ENCODE data around the gene GALNT18. TPM values are rescaled to one million over a fixed set of nuclear protein-coding genes. Genes with fewer than 3 reads are reported as not detected.

The GALNT18 gene
- total and polyA plus RNA-seq, 2 experiments from 2014 or later = 4.3 to 10.8 TPM

DNA sequence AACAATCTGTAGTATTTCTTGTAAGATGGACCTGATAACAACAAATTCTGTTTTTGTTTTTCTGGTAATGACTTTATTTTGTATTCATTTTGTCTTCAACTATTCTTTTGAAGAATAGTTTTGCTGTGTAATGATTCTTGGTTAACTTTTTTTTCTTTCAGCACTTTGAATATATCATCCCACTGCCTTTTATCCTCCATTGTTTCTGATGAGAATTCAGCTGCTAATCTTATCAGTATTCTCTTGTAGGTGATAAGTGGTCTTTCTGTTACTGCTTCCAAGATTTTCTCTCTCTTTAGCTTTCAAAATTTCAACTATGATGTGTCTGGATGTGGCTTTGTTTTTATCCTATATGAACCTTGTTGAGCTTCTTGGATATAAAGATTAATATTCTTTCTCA, 21.5 kb downstream of the GALNT18 start:
- Mint-ChIP-seq H3K27me3 (ENCODE audit: insufficient read depth, low read depth, poor library complexity) (no peaks in the 10 kb centered on the region), H3K36me3 (ENCODE audit: low read depth) (no peaks in the 10 kb centered on the region), H3K27ac (no peak overlapping the region), H3K9me3 (no peaks in the 10 kb centered on the region), H3K4me3 (no peak overlapping the region), H3K4me1 (no peaks in the 10 kb centered on the region)
- no peaks in the 10 kb centered on the region; the same call in 1 of the 2 replicates for H3K9me2 ChIP-seq (ENCODE audit: insufficient read depth)
- H3K4me2 ChIP-seq = no peak overlapping the region
- no peak overlapping the region for H3K27ac ChIP-seq (ENCODE audit: low read depth)
- H2AFZ ChIP-seq = no peak overlapping the region
- no peak for TF ChIP-seq JUNB (IDR thresholded peaks at IDR 0.05; ENCODE audit: unreplicated experiment)
- TF ChIP-seq EZH2 (IDR thresholded peaks at IDR 0.05; ENCODE audit: low read depth, unreplicated experiment) = no peak
- TF ChIP-seq CTCF (conservative IDR thresholded peaks at IDR 0.05; ENCODE audit: low read depth in 2 of 2) = no peak
- no peak for TF ChIP-seq ZNF331 (CRISPR knock-in tag; IDR thresholded peaks at IDR 0.05; ENCODE audit: low read depth)
- no peak for TF ChIP-seq STAT1 (IDR thresholded peaks at IDR 0.05; ENCODE audit: unreplicated experiment)
- no peak for TF ChIP-seq ZNF114 (CRISPR knock-in tag; IDR thresholded peaks at IDR 0.05)
- no peak for TF ChIP-seq POLR2AphosphoS5 (IDR thresholded peaks at IDR 0.05; ENCODE audit: low read depth)
- TF ChIP-seq EZH2phosphoT487 (IDR thresholded peaks at IDR 0.05; ENCODE audit: unreplicated experiment) = no peak
- no peak for TF ChIP-seq REST (IDR thresholded peaks at IDR 0.05; ENCODE audit: unreplicated experiment)
- H3K27me3 ChIP-seq (ENCODE audit: insufficient read depth) = no peaks in the 10 kb centered on the region
- no peak for ATAC-seq
- H3K79me2 ChIP-seq (replicated peaks; ENCODE audit: insufficient read depth) = no peaks in the 10 kb centered on the region
- no peaks in the 10 kb centered on the region for H3K36me3 ChIP-seq (ENCODE audit: insufficient read depth)
- H3K4me3 ChIP-seq = no peak overlapping the region
- DNase-seq (ENCODE audit: low spot score) = no peak
- H3K4me1 ChIP-seq (ENCODE audit: insufficient read depth) = no peaks in the 10 kb centered on the region
- no peaks in the 10 kb centered on the region for H4K20me1 ChIP-seq (replicated peaks; ENCODE audit: insufficient read depth)
- no peaks in the 10 kb centered on the region for H3F3A ChIP-seq (replicated peaks; ENCODE audit: low read depth)

GRCh38 chr11:11598243-11598642, 23.6 kb downstream of the GALNT18 start:
- H3K9me3 Mint-ChIP-seq = no peaks in the 10 kb centered on the region
- H3K27ac Mint-ChIP-seq = no peak overlapping the region
- Histone ChIP-seq H3K79me2 (replicated peaks; ENCODE audit: insufficient read depth) (no peaks in the 10 kb centered on the region), H3K9me2 (ENCODE audit: insufficient read depth) (no peaks in the 10 kb centered on the region; the same call in 1 of the 2 replicates), H3K27ac (ENCODE audit: low read depth) (no peak overlapping the region), H3K4me1 (ENCODE audit: insufficient read depth) (no peaks in the 10 kb centered on the region), H3F3A (replicated peaks; ENCODE audit: low read depth) (no peaks in the 10 kb centered on the region), H3K36me3 (ENCODE audit: insufficient read depth) (no peaks in the 10 kb centered on the region), H3K4me2 (no peak overlapping the region), H4K20me1 (replicated peaks; ENCODE audit: insufficient read depth) (no peaks in the 10 kb centered on the region), H3K4me3 (no peak overlapping the region), H2AFZ (no peak overlapping the region), H3K27me3 (ENCODE audit: insufficient read depth) (no peaks in the 10 kb centered on the region)
- DNase-seq (ENCODE audit: low spot score) (no peak), ATAC-seq (no peak)
- no peaks in the 10 kb centered on the region for H3K27me3 Mint-ChIP-seq (ENCODE audit: insufficient read depth, low read depth, poor library complexity)
- H3K4me3 Mint-ChIP-seq = no peak overlapping the region
- no peaks in the 10 kb centered on the region for H3K36me3 Mint-ChIP-seq (ENCODE audit: low read depth)
- H3K4me1 Mint-ChIP-seq = no peaks in the 10 kb centered on the region; the same call in 2 of the 3 replicates
- no peak for TF ChIP-seq CREB1 (CRISPR knock-in tag; IDR thresholded peaks at IDR 0.05; ENCODE audit: low read depth)
- TF ChIP-seq, protein P1, sequence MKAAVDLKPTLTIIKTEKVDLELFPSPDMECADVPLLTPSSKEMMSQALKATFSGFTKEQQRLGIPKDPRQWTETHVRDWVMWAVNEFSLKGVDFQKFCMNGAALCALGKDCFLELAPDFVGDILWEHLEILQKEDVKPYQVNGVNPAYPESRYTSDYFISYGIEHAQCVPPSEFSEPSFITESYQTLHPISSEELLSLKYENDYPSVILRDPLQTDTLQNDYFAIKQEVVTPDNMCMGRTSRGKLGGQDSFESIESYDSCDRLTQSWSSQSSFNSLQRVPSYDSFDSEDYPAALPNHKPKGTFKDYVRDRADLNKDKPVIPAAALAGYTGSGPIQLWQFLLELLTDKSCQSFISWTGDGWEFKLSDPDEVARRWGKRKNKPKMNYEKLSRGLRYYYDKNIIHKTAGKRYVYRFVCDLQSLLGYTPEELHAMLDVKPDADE (IDR thresholded peaks at IDR 0.05) = no peak
